ENCODE results near the gene LAMC3.

Gene LAMC3

GRCh38 chr9:131062969-131063368 is 54.0 kb downstream of the LAMC3 start:
- Histone ChIP-seq H3K27me3 (replicated peaks; ENCODE audit: control insufficient read depth, insufficient read depth, low read length) (peaks cover 29% of the 10 kb centered on the region), H3K9ac (ENCODE audit: low read length) (no peak overlapping the region), H3K36me3 (ENCODE audit: control insufficient read depth, insufficient read depth, low read length, severe bottlenecking) (no peaks in the 10 kb centered on the region), H3K9me3 (ENCODE audit: control insufficient read depth, low read length) (no peaks in the 10 kb centered on the region), H3K4me1 (ENCODE audit: control insufficient read depth, insufficient read depth, low read length) (peaks cover 6% of the 10 kb centered on the region), H3K4me3 (ENCODE audit: low read length) (no peak overlapping the region)
- DNase-seq (ENCODE audit: low read depth), result no peak

GRCh38 chr9:131065599-131065998 is 56.6 kb downstream of the LAMC3 start:
- Histone ChIP-seq H3K9me3 (ENCODE audit: control insufficient read depth, low read length) (no peaks in the 10 kb centered on the region), H3K9ac (ENCODE audit: low read length) (no peak overlapping the region), H3K36me3 (ENCODE audit: control insufficient read depth, insufficient read depth, low read length, severe bottlenecking) (no peaks in the 10 kb centered on the region), H3K4me1 (ENCODE audit: control insufficient read depth, insufficient read depth, low read length) (peaks cover 11% of the 10 kb centered on the region), H3K4me3 (ENCODE audit: low read length) (no peak overlapping the region), H3K27me3 (replicated peaks; ENCODE audit: control insufficient read depth, insufficient read depth, low read length) (peaks cover 50% of the 10 kb centered on the region)
- DNase-seq (ENCODE audit: low read depth), result no peak

- H3K27me3 ChIP-seq (replicated peaks; ENCODE audit: control insufficient read depth, insufficient read depth, low read length), result peaks cover 66% of the 10 kb centered on the region
- no peak overlapping the region for H3K4me3 ChIP-seq (ENCODE audit: low read length)
- no peak overlapping the region for H3K9ac ChIP-seq (ENCODE audit: low read length)
Measured at GRCh38 chr9:131067625-131068024, 58.7 kb downstream of the LAMC3 start.

GRCh38 chr9:131068076-131068816 is 59.3 kb downstream of the LAMC3 start:
- Histone ChIP-seq H3K27me3 (replicated peaks; ENCODE audit: control insufficient read depth, insufficient read depth, low read length) (peaks cover 67% of the 10 kb centered on the region), H3K9ac (ENCODE audit: low read length) (no peak overlapping the region)

More at GRCh38 chr9:131067625-131068024, 58.7 kb downstream of the LAMC3 start:
- Histone ChIP-seq H3K9me3 (ENCODE audit: control insufficient read depth, low read length) (no peaks in the 10 kb centered on the region), H3K4me1 (ENCODE audit: control insufficient read depth, insufficient read depth, low read length) (peaks cover 11% of the 10 kb centered on the region), H3K36me3 (ENCODE audit: control insufficient read depth, insufficient read depth, low read length, severe bottlenecking) (no peaks in the 10 kb centered on the region)
- DNase-seq (ENCODE audit: low read depth), result no peak

GRCh38 chr9:131069699-131070098 is 60.7 kb downstream of the LAMC3 start:
- Histone ChIP-seq H3K9ac (ENCODE audit: low read length) (no peak overlapping the region), H3K4me1 (ENCODE audit: control insufficient read depth, insufficient read depth, low read length) (peaks cover 11% of the 10 kb centered on the region), H3K36me3 (ENCODE audit: control insufficient read depth, insufficient read depth, low read length, severe bottlenecking) (no peaks in the 10 kb centered on the region), H3K4me3 (ENCODE audit: low read length) (no peak overlapping the region), H3K9me3 (ENCODE audit: control insufficient read depth, low read length) (no peaks in the 10 kb centered on the region), H3K27me3 (replicated peaks; ENCODE audit: control insufficient read depth, insufficient read depth, low read length) (peaks cover 65% of the 10 kb centered on the region)
- DNase-seq (ENCODE audit: low read depth), result no peak

More at GRCh38 chr9:131068076-131068816, 59.3 kb downstream of the LAMC3 start:
- no peak overlapping the region for H3K4me3 ChIP-seq (ENCODE audit: low read length)
- H3K4me1 ChIP-seq (ENCODE audit: control insufficient read depth, insufficient read depth, low read length), result peaks cover 11% of the 10 kb centered on the region
- H3K36me3 ChIP-seq (ENCODE audit: control insufficient read depth, insufficient read depth, low read length, severe bottlenecking), result no peaks in the 10 kb centered on the region
- H3K9me3 ChIP-seq (ENCODE audit: control insufficient read depth, low read length), result no peaks in the 10 kb centered on the region
- DNase-seq (ENCODE audit: low read depth), result no peak

GRCh38 chr9:131072107-131072870 is 63.3 kb downstream of the LAMC3 start:
- Histone ChIP-seq H3K27me3 (replicated peaks; ENCODE audit: control insufficient read depth, insufficient read depth, low read length) (peaks cover 61% of the 10 kb centered on the region), H3K36me3 (ENCODE audit: control insufficient read depth, insufficient read depth, low read length, severe bottlenecking) (no peaks in the 10 kb centered on the region), H3K9me3 (ENCODE audit: control insufficient read depth, low read length) (no peaks in the 10 kb centered on the region), H3K9ac (ENCODE audit: low read length) (no peak overlapping the region), H3K4me3 (ENCODE audit: low read length) (no peak overlapping the region), H3K4me1 (ENCODE audit: control insufficient read depth, insufficient read depth, low read length) (peaks cover 11% of the 10 kb centered on the region)
- DNase-seq (ENCODE audit: low read depth), result no peak

- DNase-seq (ENCODE audit: low read depth), result no peak
- no peaks in the 10 kb centered on the region for H3K36me3 ChIP-seq (ENCODE audit: control insufficient read depth, insufficient read depth, low read length, severe bottlenecking)
- no peak overlapping the region for H3K9ac ChIP-seq (ENCODE audit: low read length)
- H3K4me3 ChIP-seq (ENCODE audit: low read length), result no peak overlapping the region
- no peaks in the 10 kb centered on the region for H3K9me3 ChIP-seq (ENCODE audit: control insufficient read depth, low read length)
- peaks cover 7% of the 10 kb centered on the region for H3K4me1 ChIP-seq (ENCODE audit: control insufficient read depth, insufficient read depth, low read length)
- H3K27me3 ChIP-seq (replicated peaks; ENCODE audit: control insufficient read depth, insufficient read depth, low read length), result peaks cover 60% of the 10 kb centered on the region
Measured at GRCh38 chr9:131072871-131073237, 63.9 kb downstream of the LAMC3 start.

GRCh38 chr9:131076347-131077195 is 67.6 kb downstream of the LAMC3 start:
- H3K36me3 ChIP-seq (ENCODE audit: control insufficient read depth, insufficient read depth, low read length, severe bottlenecking), result no peaks in the 10 kb centered on the region
- no peak overlapping the region for H3K4me3 ChIP-seq (ENCODE audit: low read length)
- H3K9me3 ChIP-seq (ENCODE audit: control insufficient read depth, low read length), result no peaks in the 10 kb centered on the region
- no peaks in the 10 kb centered on the region for H3K4me1 ChIP-seq (ENCODE audit: control insufficient read depth, insufficient read depth, low read length)
- peaks cover 42% of the 10 kb centered on the region for H3K27me3 ChIP-seq (replicated peaks; ENCODE audit: control insufficient read depth, insufficient read depth, low read length)
- no peak overlapping the region for H3K9ac ChIP-seq (ENCODE audit: low read length)
- DNase-seq (ENCODE audit: low read depth), result no peak

- DNase-seq (ENCODE audit: low read depth), result no peak
- no peaks in the 10 kb centered on the region for H3K9me3 ChIP-seq (ENCODE audit: control insufficient read depth, low read length)
- H3K9ac ChIP-seq (ENCODE audit: low read length), result no peak overlapping the region
- H3K4me3 ChIP-seq (ENCODE audit: low read length), result no peak overlapping the region
- peaks cover 44% of the 10 kb centered on the region for H3K27me3 ChIP-seq (replicated peaks; ENCODE audit: control insufficient read depth, insufficient read depth, low read length)
- H3K36me3 ChIP-seq (ENCODE audit: control insufficient read depth, insufficient read depth, low read length, severe bottlenecking), result no peaks in the 10 kb centered on the region
- H3K4me1 ChIP-seq (ENCODE audit: control insufficient read depth, insufficient read depth, low read length), result no peaks in the 10 kb centered on the region
Measured at GRCh38 chr9:131078427-131079366, 69.7 kb downstream of the LAMC3 start.

GRCh38 chr9:131080589-131080988 is 71.6 kb downstream of the LAMC3 start:
- Histone ChIP-seq H3K9ac (ENCODE audit: low read length) (no peak overlapping the region), H3K36me3 (ENCODE audit: control insufficient read depth, insufficient read depth, low read length, severe bottlenecking) (no peaks in the 10 kb centered on the region), H3K4me3 (ENCODE audit: low read length) (no peak overlapping the region), H3K9me3 (ENCODE audit: control insufficient read depth, low read length) (no peaks in the 10 kb centered on the region), H3K27me3 (replicated peaks; ENCODE audit: control insufficient read depth, insufficient read depth, low read length) (peaks cover 48% of the 10 kb centered on the region), H3K4me1 (ENCODE audit: control insufficient read depth, insufficient read depth, low read length) (no peaks in the 10 kb centered on the region)
- no peak for DNase-seq (ENCODE audit: low read depth)
